ENCODE measurements around the gene LMCD1.

DNA sequence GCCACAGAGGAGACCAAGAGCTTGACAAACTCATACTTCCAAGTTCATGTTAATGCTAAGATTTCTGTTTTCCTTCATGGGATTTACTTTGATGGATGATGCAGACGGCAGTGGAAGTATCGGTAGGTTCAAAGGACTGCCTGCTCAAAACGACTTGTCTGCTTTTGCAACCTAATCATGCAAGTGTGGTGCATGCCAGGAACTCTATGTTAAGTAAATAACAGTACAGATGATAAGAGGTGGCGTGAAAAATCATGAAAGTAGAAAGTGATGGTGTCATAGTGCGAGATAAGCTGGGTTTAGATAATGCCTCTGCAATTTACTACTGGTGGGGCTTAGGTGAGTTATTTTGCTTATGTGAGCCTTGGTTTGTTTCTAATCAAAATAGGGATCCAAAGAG, 14.7 kb upstream of the LMCD1 start:
- no peak for TF ChIP-seq RNF2 (IDR thresholded peaks at IDR 0.05; ENCODE audit: borderline replicate concordance, low read depth, low read length, missing control alignments, poor library complexity, severe bottlenecking)
- TF ChIP-seq, protein P1, sequence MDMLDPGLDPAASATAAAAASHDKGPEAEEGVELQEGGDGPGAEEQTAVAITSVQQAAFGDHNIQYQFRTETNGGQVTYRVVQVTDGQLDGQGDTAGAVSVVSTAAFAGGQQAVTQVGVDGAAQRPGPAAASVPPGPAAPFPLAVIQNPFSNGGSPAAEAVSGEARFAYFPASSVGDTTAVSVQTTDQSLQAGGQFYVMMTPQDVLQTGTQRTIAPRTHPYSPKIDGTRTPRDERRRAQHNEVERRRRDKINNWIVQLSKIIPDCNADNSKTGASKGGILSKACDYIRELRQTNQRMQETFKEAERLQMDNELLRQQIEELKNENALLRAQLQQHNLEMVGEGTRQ (IDR thresholded peaks at IDR 0.05; ENCODE audit: low read length): no peak
- no peak for TF ChIP-seq EP300 (IDR thresholded peaks at IDR 0.05; ENCODE audit: borderline replicate concordance in 1 of 2, low read depth in 2 of 2, low read length in 2 of 2)
- TF ChIP-seq, protein P2, sequence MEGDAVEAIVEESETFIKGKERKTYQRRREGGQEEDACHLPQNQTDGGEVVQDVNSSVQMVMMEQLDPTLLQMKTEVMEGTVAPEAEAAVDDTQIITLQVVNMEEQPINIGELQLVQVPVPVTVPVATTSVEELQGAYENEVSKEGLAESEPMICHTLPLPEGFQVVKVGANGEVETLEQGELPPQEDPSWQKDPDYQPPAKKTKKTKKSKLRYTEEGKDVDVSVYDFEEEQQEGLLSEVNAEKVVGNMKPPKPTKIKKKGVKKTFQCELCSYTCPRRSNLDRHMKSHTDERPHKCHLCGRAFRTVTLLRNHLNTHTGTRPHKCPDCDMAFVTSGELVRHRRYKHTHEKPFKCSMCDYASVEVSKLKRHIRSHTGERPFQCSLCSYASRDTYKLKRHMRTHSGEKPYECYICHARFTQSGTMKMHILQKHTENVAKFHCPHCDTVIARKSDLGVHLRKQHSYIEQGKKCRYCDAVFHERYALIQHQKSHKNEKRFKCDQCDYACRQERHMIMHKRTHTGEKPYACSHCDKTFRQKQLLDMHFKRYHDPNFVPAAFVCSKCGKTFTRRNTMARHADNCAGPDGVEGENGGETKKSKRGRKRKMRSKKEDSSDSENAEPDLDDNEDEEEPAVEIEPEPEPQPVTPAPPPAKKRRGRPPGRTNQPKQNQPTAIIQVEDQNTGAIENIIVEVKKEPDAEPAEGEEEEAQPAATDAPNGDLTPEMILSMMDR (IDR thresholded peaks at IDR 0.05; ENCODE audit: control extremely low read depth in 1 of 3, insufficient read depth in 1 of 3, low read depth in 1 of 3, low read length in 3 of 3): no peak
- TF ChIP-seq HDAC6 (IDR thresholded peaks at IDR 0.05; ENCODE audit: low read depth, low read length): no peak
- TF ChIP-seq KDM1A (IDR thresholded peaks at IDR 0.05; ENCODE audit: borderline replicate concordance, low read length): no peak

All from H1 (cell line).